Measurements from ENCODE around the gene ZNF280B. TPM values are rescaled to one million over a fixed set of nuclear protein-coding genes. Genes with fewer than 3 reads are reported as not detected.

Gene ZNF280B
- total RNA-seq, 1 experiment from 2014 or later, result 0.10 TPM

DNA sequence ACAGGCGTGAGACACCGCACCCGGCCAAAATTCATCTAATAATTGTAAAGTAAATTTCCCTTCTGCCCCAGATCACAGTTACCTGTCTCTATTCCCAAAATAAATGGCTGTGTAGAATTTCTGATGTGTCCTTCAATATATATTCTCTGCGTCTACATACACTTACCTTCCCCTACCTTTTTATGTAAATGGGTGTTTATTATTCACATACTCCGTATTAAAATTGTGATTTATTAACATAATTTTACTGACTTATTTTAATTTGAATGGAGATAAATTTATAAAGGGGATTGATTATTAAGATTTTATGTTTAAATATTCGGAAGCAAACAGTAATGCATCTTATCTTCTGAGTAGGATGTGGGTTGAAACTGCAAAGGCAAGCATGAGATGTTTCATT is 28.0 kb upstream of the ZNF280B start:
- H3K27me3 ChIP-seq (ENCODE audit: control insufficient read depth, insufficient read depth, low read length), result no peaks in the 10 kb centered on the region

DNA sequence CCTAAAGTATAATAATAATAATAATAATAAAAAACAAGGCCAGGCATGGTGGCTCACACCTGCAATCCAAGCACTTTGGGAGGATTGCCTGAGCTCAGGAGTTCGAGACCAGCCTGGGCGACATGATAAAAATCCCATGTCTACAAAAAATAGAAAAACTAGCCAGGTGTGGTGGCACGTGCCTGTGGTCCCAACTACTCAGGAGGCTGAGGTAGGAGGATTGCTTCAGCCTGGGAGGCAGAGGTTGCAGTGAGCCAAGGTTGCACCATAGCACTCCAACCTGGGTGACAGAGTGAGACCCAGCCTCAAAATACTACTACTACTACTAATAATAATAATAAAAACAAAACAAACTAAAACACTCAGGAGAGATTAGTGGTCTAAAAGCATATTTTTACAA is 27.1 kb upstream of the ZNF280B start:
- no peak overlapping the region for H3K4me3 ChIP-seq (ENCODE audit: low read depth in 2 of 2, low read length in 2 of 2)
- H3K36me3 ChIP-seq (ENCODE audit: control insufficient read depth, insufficient read depth, low read length), result no peaks in the 10 kb centered on the region
- TF ChIP-seq SIN3A (IDR thresholded peaks at IDR 0.05; ENCODE audit: borderline replicate concordance, insufficient read depth, low read depth, low read length) (no peak), TCF7L2 (IDR thresholded peaks at IDR 0.05; ENCODE audit: low read depth, low read length) (no peak), POLR2AphosphoS5 (IDR thresholded peaks at IDR 0.05; ENCODE audit: low read depth, low read length) (no peak)
- TF ChIP-seq, protein P1, sequence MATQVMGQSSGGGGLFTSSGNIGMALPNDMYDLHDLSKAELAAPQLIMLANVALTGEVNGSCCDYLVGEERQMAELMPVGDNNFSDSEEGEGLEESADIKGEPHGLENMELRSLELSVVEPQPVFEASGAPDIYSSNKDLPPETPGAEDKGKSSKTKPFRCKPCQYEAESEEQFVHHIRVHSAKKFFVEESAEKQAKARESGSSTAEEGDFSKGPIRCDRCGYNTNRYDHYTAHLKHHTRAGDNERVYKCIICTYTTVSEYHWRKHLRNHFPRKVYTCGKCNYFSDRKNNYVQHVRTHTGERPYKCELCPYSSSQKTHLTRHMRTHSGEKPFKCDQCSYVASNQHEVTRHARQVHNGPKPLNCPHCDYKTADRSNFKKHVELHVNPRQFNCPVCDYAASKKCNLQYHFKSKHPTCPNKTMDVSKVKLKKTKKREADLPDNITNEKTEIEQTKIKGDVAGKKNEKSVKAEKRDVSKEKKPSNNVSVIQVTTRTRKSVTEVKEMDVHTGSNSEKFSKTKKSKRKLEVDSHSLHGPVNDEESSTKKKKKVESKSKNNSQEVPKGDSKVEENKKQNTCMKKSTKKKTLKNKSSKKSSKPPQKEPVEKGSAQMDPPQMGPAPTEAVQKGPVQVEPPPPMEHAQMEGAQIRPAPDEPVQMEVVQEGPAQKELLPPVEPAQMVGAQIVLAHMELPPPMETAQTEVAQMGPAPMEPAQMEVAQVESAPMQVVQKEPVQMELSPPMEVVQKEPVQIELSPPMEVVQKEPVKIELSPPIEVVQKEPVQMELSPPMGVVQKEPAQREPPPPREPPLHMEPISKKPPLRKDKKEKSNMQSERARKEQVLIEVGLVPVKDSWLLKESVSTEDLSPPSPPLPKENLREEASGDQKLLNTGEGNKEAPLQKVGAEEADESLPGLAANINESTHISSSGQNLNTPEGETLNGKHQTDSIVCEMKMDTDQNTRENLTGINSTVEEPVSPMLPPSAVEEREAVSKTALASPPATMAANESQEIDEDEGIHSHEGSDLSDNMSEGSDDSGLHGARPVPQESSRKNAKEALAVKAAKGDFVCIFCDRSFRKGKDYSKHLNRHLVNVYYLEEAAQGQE (IDR thresholded peaks at IDR 0.05; ENCODE audit: insufficient read depth in 1 of 2, low read depth in 2 of 2, low read length in 1 of 2), result no peak
- TF ChIP-seq, protein P2, sequence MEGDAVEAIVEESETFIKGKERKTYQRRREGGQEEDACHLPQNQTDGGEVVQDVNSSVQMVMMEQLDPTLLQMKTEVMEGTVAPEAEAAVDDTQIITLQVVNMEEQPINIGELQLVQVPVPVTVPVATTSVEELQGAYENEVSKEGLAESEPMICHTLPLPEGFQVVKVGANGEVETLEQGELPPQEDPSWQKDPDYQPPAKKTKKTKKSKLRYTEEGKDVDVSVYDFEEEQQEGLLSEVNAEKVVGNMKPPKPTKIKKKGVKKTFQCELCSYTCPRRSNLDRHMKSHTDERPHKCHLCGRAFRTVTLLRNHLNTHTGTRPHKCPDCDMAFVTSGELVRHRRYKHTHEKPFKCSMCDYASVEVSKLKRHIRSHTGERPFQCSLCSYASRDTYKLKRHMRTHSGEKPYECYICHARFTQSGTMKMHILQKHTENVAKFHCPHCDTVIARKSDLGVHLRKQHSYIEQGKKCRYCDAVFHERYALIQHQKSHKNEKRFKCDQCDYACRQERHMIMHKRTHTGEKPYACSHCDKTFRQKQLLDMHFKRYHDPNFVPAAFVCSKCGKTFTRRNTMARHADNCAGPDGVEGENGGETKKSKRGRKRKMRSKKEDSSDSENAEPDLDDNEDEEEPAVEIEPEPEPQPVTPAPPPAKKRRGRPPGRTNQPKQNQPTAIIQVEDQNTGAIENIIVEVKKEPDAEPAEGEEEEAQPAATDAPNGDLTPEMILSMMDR (IDR thresholded peaks at IDR 0.05), result no peak
- BruUV-seq (replicated peaks), result no TSS peak
- H3K27ac ChIP-seq (ENCODE audit: low read length), result no peak overlapping the region
- in situ Hi-C loops (cut with HindIII; ENCODE audit: low pct_unique_long_range_greater_than_20kb, low sequenced_read_pairs), result no loop called here
- no peak for DNase-seq (ENCODE audit: low read depth, low spot score)
- no peaks in the 10 kb centered on the region for H3K4me1 ChIP-seq (ENCODE audit: control insufficient read depth, insufficient read depth, low read length)
- CTCF ChIA-PET, result no interaction called here
- intact Hi-C loops (cut with micrococcal nuclease; ENCODE audit: unreplicated experiment), result no loop called here
- ATAC-seq, result no peak
- H3K9me3 ChIP-seq (ENCODE audit: control insufficient read depth, insufficient read depth, low read depth, low read length), result no peaks in the 10 kb centered on the region
- no peaks in the 10 kb centered on the region for H3K27me3 ChIP-seq (ENCODE audit: control insufficient read depth, insufficient read depth, low read length)
- POLR2A ChIA-PET, result no interaction called here

More for the DNA sequence above, 28.0 kb upstream of the ZNF280B start:
- TF ChIP-seq, protein P1 (IDR thresholded peaks at IDR 0.05; ENCODE audit: insufficient read depth in 1 of 2, low read depth in 2 of 2, low read length in 1 of 2), result no peak
- no peak for TF ChIP-seq SIN3A (IDR thresholded peaks at IDR 0.05; ENCODE audit: borderline replicate concordance, insufficient read depth, low read depth, low read length)
- TF ChIP-seq TCF7L2 (IDR thresholded peaks at IDR 0.05; ENCODE audit: low read depth, low read length), result no peak
- no peak for TF ChIP-seq POLR2AphosphoS5 (IDR thresholded peaks at IDR 0.05; ENCODE audit: low read depth, low read length)
- BruUV-seq (replicated peaks), result no TSS peak
- ChIA-PET CTCF (no interaction called here), POLR2A (no interaction called here)
- ATAC-seq, result no peak
- Histone ChIP-seq H3K4me3 (ENCODE audit: low read depth in 2 of 2, low read length in 2 of 2) (no peak overlapping the region), H3K27ac (ENCODE audit: low read length) (no peak overlapping the region), H3K9me3 (ENCODE audit: control insufficient read depth, insufficient read depth, low read depth, low read length) (no peaks in the 10 kb centered on the region), H3K4me1 (ENCODE audit: control insufficient read depth, insufficient read depth, low read length) (no peaks in the 10 kb centered on the region), H3K36me3 (ENCODE audit: control insufficient read depth, insufficient read depth, low read length) (no peaks in the 10 kb centered on the region)
- DNase-seq (ENCODE audit: low read depth, low spot score), result no peak
- intact Hi-C loops (cut with micrococcal nuclease; ENCODE audit: unreplicated experiment) (no loop called here), in situ Hi-C loops (cut with HindIII; ENCODE audit: low pct_unique_long_range_greater_than_20kb, low sequenced_read_pairs) (no loop called here)

All from Panc1 (cell line).